Mesothelial cell of epicardium (in vitro differentiated cells): Measurements from ENCODE around the gene WDR93. TPM values are rescaled to one million over a fixed set of nuclear protein-coding genes. Genes with fewer than 3 reads are reported as not detected.
A peak's percentile ranks its signal among the peaks of the same experiment; 100 is the strongest.

Source experiments
- DNase-seq, 2 experiments: peaks; one replicate each; pipeline ENCODE4 v3.0.0; 2021; ENCODE audit warnings: low spot score in 2 of 2; ENCODE audit not compliant: unreplicated experiment in 2 of 2
- H3K27ac Mint-ChIP-seq: 2 replicates; pipeline ENCODE4 v1.8.0; 2021; ENCODE audit warnings: mixed read lengths
- H3K27me3 Mint-ChIP-seq: 2 replicates; pipeline ENCODE4 v1.8.0; 2021; ENCODE audit warnings: low read depth, mixed read lengths
- H3K36me3 Mint-ChIP-seq: 2 replicates; pipeline ENCODE4 v1.8.0; 2021; ENCODE audit warnings: mixed read lengths
- H3K4me1 Mint-ChIP-seq: 2 replicates; pipeline ENCODE4 v1.8.0; 2021; ENCODE audit warnings: mixed read lengths
- H3K4me3 Mint-ChIP-seq: 2 replicates; pipeline ENCODE4 v1.8.0; 2021; ENCODE audit warnings: mild to moderate bottlenecking, moderate library complexity, mixed read lengths
- H3K9me3 Mint-ChIP-seq: 2 replicates; pipeline ENCODE4 v1.8.0; 2021; ENCODE audit warnings: mixed read lengths
- total RNA-seq: library from RNA; stranded (reverse); gene quantifications from 3 replicates; pipeline ENCODE4 v1.2.1, GENCODE V29; 2021
- TF ChIP-seq, protein P1 (sequence below): fragments of 200-600 bp; sonication (generic); IDR thresholded peaks from one replicate; pipeline ENCODE4 v1.5.0; 2021; ENCODE audit warnings: antibody characterized with exemption; ENCODE audit not compliant: unreplicated experiment

Gene WDR93
- total RNA-seq, 1 donor from 2014 or later: 0.34 TPM

GRCh38 chr15:89647191-89647851, 43.3 kb upstream of the WDR93 start:
- Mint-ChIP-seq H3K4me1 (peaks cover 3% of the 10 kb centered on the region), H3K4me3 (no peak overlapping the region), H3K36me3 (peaks cover 33% of the 10 kb centered on the region), H3K9me3 (no peaks in the 10 kb centered on the region), H3K27me3 (no peaks in the 10 kb centered on the region), H3K27ac (peak overlapping the region; percentile 61)
- DNase-seq: peak; percentile 62 to 87
- TF ChIP-seq, protein P1, sequence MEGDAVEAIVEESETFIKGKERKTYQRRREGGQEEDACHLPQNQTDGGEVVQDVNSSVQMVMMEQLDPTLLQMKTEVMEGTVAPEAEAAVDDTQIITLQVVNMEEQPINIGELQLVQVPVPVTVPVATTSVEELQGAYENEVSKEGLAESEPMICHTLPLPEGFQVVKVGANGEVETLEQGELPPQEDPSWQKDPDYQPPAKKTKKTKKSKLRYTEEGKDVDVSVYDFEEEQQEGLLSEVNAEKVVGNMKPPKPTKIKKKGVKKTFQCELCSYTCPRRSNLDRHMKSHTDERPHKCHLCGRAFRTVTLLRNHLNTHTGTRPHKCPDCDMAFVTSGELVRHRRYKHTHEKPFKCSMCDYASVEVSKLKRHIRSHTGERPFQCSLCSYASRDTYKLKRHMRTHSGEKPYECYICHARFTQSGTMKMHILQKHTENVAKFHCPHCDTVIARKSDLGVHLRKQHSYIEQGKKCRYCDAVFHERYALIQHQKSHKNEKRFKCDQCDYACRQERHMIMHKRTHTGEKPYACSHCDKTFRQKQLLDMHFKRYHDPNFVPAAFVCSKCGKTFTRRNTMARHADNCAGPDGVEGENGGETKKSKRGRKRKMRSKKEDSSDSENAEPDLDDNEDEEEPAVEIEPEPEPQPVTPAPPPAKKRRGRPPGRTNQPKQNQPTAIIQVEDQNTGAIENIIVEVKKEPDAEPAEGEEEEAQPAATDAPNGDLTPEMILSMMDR: peak; percentile 82

GRCh38 chr15:89648106-89649012, 42.3 kb upstream of the WDR93 start:
- Mint-ChIP-seq H3K27ac (no peak overlapping the region), H3K36me3 (peaks cover 29% of the 10 kb centered on the region), H3K4me3 (no peak overlapping the region), H3K27me3 (no peaks in the 10 kb centered on the region), H3K4me1 (peaks cover 8% of the 10 kb centered on the region), H3K9me3 (no peaks in the 10 kb centered on the region)
- TF ChIP-seq, protein P1: no peak
- DNase-seq: peak in 1 of 2 experiments; percentile 33

- peaks cover 27% of the 10 kb centered on the region for H3K36me3 Mint-ChIP-seq
- DNase-seq: peak in 1 of 2 experiments; percentile 31
- no peak overlapping the region for H3K27ac Mint-ChIP-seq
- H3K9me3 Mint-ChIP-seq: no peaks in the 10 kb centered on the region
- TF ChIP-seq, protein P1: no peak
- H3K4me1 Mint-ChIP-seq: peaks cover 11% of the 10 kb centered on the region
- no peaks in the 10 kb centered on the region for H3K27me3 Mint-ChIP-seq
- H3K4me3 Mint-ChIP-seq: no peak overlapping the region
Measured at GRCh38 chr15:89649013-89649625, 41.5 kb upstream of the WDR93 start.

- TF ChIP-seq, protein P1: no peak
- DNase-seq: no peak
- H3K4me3 Mint-ChIP-seq: no peak overlapping the region
- peaks cover 24% of the 10 kb centered on the region for H3K36me3 Mint-ChIP-seq
- no peak overlapping the region for H3K27ac Mint-ChIP-seq
- no peaks in the 10 kb centered on the region for H3K27me3 Mint-ChIP-seq
- no peaks in the 10 kb centered on the region for H3K9me3 Mint-ChIP-seq
- peaks cover 17% of the 10 kb centered on the region for H3K4me1 Mint-ChIP-seq
Measured at GRCh38 chr15:89649716-89650115, 40.9 kb upstream of the WDR93 start.

- TF ChIP-seq, protein P1: no peak
- Mint-ChIP-seq H3K4me3 (peak overlapping the region; percentile 16), H3K27me3 (no peaks in the 10 kb centered on the region), H3K36me3 (peaks cover 16% of the 10 kb centered on the region), H3K27ac (no peak overlapping the region), H3K9me3 (no peaks in the 10 kb centered on the region), H3K4me1 (peaks cover 22% of the 10 kb centered on the region)
- no peak for DNase-seq
Measured at GRCh38 chr15:89652131-89652530, 38.5 kb upstream of the WDR93 start.
